Heart left ventricle (tissue), 13 donors: ENCODE data around the gene CTXN1.

Source experiments
- CTCF ChIP-seq, 12 donors: fragments of 200-600 bp; sonication (generic) in 4 of 12; IDR thresholded peaks; one replicate each; pipeline versions ENCODE4 v1.5.0 to v1.8.0; 2018 to 2022; ENCODE audit warnings: antibody characterized with exemption in 12 of 12, mild to moderate bottlenecking in 5 of 12
- POLR2A ChIP-seq, 2 donors: fragments of 450-650 bp; IDR thresholded peaks; one replicate each; pipeline ENCODE4 v1.6.1; 2017; ENCODE audit warnings: antibody characterized with exemption in 2 of 2, mild to moderate bottlenecking in 2 of 2, moderate library complexity in 2 of 2
- donor health status: ischemic (EF 13 %, LVEDD 7.1; RV severe dilation, severe dysfunction).
- donor health status: DM: no; HTN: yes; CAD: no.
- donor health status: DM: no; HTN: no; CAD: no.
- donor health status: ischemic (EF 25% LVEDD 6.9; RV normal size, moderate dysfunction).
- donor health status: ischemic (EF 25% LVEDD 5.7; RV mildly dilated, moderate dysfunction).
- donor health status: ischemic (EF 35%, LVEDD 5.7; RV mildly dilated, moderate dysfunction).
- donor health status: nonischemic (EF 11% LVEDD 7.7; RV severe dilation, severe dysfunction).
- donor health status: DM: yes; HTN: yes; CAD: no.
- donor health status: PGD.
- donor health status: ischemic (EF 29% LVEDD 5.4; RV normal size, mild dysfunction).
- donor health status: nonischemic (EF 23%, LVEDD 6.1; RV moderate dilation, normal function).

- TF ChIP-seq CTCF (IDR thresholded peaks at IDR 0.05) (no peak), POLR2A (IDR thresholded peaks at IDR 0.05) (no peak)
Observed at GRCh38 chr19:7912697-7913564, 13.0 kb downstream of the CTXN1 start.
